Occipital lobe (tissue), 2 donors: ENCODE measurements around the gene BANK1. TPM values are rescaled to one million over a fixed set of nuclear protein-coding genes. Genes with fewer than 3 reads are reported as not detected.
"Not testable (repeated sequence)": the region's sequence is repeated elsewhere in the genome, so short reads cannot be mapped to it uniquely, and the experiment has no call there.

Experiments
- DNase-seq: peaks from one replicate; lab custom pipeline; 2025; lab: John Stamatoyannopoulos, UW
- total RNA-seq: library from RNA; depleted of rRNA; stranded (reverse); fragments of >200 nt; gene quantifications from one replicate; pipeline ENCODE4 v1.2.3, GENCODE V29; 2014

BANK1 gene
- total RNA-seq, 1 donor from 2014 or later: 0.16 TPM

- DNase-seq: no peak
These were observed 95.0 kb downstream of the BANK1 start for GRCh38 chr4:101885574-101885973.

- no peak for DNase-seq
These were observed 96.3 kb downstream of the BANK1 start for GRCh38 chr4:101886826-101887225.

DNA sequence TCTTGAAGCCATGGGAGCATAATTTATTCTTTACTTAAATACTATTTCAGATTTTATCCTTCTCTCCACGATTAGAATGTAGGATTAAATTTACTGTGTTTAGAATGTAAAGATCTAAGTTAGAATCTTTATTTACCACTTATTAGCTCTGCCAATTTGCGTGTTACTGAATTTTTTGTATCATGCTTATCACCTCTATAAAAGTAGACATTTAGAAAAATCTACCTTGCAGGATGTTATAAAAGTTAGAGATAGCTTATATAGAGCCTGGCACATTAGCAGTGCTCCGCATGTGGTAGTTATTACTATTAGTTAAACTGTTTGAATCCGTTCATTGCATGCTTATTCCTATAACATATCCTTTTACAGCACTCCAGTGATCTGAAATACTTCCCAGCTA is 97.9 kb downstream of the BANK1 start:
- no peak for DNase-seq

DNA sequence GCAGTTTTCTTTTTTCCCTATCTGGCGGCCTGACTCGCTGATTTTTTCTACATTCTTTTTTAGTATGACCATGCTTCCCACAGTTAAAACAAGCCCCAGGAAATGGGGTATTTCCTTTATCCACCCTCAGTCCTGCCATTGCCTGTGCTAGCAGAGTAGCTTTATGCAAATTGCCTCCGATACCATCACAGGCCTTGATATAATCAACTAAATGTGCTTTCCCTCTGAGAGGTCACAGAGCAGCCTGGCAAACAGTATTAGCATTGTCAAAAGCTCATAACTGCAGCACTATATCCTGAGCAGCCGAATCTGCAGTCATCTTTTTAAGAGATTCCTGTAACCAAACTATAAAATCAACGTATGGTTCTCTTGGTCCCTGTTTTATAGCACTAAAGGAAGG is 115.0 kb downstream of the BANK1 start:
- DNase-seq: not testable (repeated sequence)

- DNase-seq: no peak
These were observed 120.3 kb downstream of the BANK1 start for GRCh38 chr4:101910786-101911373.

GRCh38 chr4:101911616-101912015 is 121.1 kb downstream of the BANK1 start:
- no peak for DNase-seq

GRCh38 chr4:101914761-101915160 is 124.2 kb downstream of the BANK1 start:
- no peak for DNase-seq

- no peak for DNase-seq
These were observed 128.9 kb downstream of the BANK1 start for GRCh38 chr4:101919373-101919977.

GRCh38 chr4:101921370-101921769 is 130.8 kb downstream of the BANK1 start:
- no peak for DNase-seq

GRCh38 chr4:101931619-101932018 is 141.1 kb downstream of the BANK1 start:
- no peak for DNase-seq

DNA sequence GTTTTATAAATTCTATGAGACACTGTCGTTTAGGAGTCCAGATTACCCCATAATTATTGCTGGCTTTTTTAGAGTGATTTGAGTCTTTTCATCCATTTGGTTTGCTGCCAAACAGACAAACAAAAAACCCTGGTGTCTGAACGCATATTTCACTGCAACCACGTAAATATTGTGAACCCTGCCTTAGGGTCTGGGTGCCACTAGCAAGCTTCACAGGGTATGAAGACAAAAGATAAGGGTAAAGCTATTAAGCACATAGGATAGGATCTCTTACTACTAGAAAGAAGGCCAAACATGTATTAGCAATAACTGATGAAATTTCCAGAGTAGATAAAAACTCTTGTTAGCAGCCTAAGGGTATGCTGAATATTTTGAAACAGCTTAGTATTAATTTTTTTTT is 143.3 kb downstream of the BANK1 start:
- DNase-seq: no peak

GRCh38 chr4:101938836-101939235 is 148.3 kb downstream of the BANK1 start:
- DNase-seq: no peak

- no peak for DNase-seq
These were observed 151.4 kb downstream of the BANK1 start for GRCh38 chr4:101941816-101942358.

GRCh38 chr4:101942891-101943290 is 152.4 kb downstream of the BANK1 start:
- no peak for DNase-seq

DNA sequence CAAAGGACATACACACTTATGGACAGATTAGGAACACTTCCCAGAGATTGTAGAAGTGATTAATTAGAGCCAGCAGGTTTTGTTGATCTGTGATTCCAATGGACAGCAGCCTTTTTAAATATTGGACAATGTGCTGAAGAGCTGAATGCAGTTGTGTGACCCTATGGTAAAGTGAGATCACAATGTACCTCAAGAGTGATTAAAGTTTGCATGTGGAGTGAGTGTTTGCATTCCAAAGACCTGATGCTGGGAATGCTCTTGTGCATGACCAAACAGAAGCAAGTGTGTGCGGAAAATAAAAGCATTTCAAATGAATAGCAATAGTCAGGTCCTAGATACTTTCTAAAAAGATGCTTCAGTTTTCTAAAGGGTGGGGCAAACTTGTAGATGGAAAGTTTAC is 154.1 kb downstream of the BANK1 start:
- DNase-seq: no peak

DNA sequence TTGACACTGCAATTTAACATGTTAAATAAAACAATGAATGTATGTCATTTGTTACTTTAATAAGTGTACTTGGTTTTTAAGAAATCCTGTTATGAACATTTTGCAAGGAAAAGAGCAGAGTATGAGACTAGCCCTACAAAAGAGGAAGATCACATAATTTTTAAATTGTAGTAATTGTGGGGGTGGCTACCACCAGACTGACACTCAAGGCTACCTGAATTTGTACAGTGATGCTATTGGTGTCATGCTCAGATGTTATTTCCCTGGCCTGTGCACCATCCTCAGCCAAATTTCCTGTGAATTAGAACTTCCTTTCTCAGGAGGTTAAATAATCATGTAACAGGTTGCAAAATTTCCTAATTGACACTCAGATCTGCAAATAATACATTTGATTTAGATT is 157.5 kb downstream of the BANK1 start:
- DNase-seq: no peak

GRCh38 chr4:101948951-101949350 is 158.4 kb downstream of the BANK1 start:
- no peak for DNase-seq

GRCh38 chr4:101950258-101950979 is 159.9 kb downstream of the BANK1 start:
- DNase-seq: no peak

GRCh38 chr4:101952985-101953384 is 162.5 kb downstream of the BANK1 start:
- no peak for DNase-seq

GRCh38 chr4:101953949-101954348 is 163.4 kb downstream of the BANK1 start:
- no peak for DNase-seq

DNA sequence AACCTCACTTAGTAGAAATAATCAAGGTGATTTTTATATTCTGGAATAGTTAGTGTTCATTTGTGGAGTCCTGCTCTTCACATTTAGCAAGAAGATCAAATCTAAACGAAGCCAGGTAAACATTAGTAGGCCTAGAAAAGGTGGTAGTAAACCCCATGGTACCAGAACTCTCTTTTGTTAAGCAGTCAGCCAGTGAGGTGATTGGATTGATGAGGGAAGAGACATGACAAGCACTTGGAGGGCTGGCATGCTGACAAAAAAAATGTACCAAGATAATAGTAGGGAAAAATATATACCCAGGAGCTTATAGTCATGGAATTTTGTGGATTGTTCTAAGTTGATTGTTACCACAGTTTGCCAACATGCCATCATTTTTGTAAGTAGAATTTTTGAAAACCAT is 163.8 kb downstream of the BANK1 start:
- no peak for DNase-seq

- no peak for DNase-seq
These were observed 164.6 kb downstream of the BANK1 start for GRCh38 chr4:101954975-101955678.
